GM21360 (cell line): ENCODE data around the gene FAM3D.
A peak's percentile ranks its signal among the peaks of the same experiment; 100 is the strongest.
"Not testable (repeated sequence)": the region's sequence is repeated elsewhere in the genome, so short reads cannot be mapped to it uniquely, and the experiment has no call there.

Experiments used
- ATAC-seq: cut with Tn5 transposase; IDR thresholded peaks from one replicate; pipeline ENCODE4 v1.9.1; 2021; ENCODE audit warnings: mild to moderate bottlenecking, moderate library complexity; ENCODE audit not compliant: unreplicated experiment

FAM3D gene

DNA sequence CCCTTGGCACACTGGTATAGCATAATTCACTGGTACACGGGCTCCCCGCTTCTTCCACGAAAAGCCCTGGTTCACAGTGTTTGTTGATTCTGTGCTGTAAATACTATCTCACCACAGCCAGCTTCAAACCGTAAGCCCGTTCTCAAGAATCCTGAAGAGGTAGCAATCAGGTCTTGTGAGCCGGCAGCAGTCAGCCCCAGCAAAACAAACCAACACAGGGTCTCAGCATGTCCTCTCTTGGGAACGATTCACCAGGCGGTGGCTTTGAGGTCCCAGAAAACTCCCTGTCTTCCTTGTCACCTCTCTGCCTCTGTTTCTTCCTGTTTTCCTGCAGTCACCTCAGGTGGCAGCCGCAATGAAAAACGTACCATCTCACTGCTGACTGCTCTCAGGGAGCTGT lies 19.1 kb upstream of the FAM3D start:
- ATAC-seq: no peak

DNA sequence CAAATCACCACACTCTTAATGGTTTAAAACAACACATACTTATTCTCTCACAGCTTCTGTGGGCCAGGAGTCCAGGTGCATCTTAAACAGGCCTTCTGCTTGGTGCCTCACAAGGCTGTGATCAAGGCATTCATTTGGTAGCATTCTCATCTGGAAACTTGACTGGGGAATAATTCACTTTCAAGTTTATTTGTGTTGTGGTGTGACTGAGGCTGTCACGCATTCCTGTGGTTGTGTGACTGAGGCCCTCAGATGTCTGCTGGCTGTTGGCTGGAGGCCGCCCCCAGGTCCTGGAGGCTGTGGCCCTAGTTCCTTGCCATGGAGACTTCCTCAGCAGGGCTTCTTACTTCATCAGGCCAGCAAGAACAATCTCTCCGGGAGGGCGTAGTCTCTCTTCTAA lies 16.9 kb upstream of the FAM3D start:
- peak; percentile 86 for ATAC-seq

DNA sequence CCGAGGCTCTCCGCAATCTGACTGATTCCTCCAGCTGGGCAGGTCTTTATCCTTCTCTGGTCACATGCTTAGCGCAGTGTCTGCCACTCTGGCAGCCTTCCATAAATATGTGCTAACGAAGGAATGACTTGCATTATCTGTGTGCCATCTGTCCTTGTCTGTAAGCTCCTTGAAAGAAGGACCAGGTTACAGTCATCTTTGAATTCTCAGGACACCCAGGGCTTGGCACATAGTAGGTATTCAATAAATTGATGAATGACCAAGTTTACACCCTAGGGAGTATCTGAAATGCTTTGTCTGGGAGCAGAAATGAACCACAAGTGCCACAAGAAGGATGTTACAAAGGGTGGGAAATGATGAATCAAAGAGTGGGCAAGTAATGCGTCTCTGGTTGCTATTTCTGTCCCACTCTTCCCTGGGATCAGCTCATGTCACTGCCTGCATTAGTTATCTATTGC lies 16.5 kb upstream of the FAM3D start:
- peak; percentile 10 for ATAC-seq

DNA sequence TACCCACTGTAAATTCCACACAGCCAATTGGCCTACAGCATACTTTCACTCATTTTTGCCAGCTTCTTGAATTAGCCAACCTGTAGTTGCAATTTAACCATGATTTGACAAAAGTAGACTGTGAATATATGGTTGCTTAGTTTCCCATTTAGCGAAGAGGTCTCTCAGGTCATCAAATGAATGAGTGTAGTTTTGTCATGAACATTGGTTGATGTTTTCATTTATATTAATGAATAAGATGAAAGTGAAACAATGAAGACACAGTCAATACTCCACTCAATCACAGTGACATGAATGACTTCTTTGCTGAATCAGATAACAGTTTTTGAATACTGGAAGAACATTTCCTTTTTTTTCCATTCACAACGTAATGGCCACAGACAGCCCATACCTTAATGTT lies 15.3 kb upstream of the FAM3D start:
- ATAC-seq: no peak

DNA sequence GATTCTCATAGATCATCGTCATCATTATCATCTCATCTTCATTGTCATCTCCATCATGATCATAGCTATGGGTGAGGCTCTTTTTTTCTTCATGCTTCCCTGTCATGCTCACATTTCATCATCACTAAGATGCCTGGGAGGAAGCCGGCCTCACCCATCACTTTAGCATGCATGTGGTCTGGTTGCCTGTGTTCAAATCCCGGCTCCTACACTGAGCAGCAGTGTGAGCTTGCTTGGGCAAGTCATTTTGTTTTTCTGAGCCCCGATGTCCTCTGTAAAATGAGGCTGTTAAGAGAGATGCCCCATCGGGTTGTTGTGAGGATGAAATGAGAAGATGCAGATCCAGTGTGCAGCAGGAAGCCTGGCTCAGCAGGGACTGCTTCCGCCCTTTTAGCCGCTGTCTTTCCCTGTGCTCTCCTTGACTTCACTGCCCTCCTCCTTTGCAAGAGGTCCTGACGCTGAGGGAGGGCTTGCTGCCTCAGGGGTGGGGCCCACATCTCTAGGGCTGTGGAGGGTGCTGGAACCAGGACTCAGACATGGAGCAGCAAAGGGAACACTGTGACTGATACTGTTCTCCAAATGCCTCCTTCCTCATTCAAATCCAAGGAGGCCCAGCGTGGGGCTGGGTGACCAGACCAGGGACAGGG lies 14.4 kb upstream of the FAM3D start:
- no peak for ATAC-seq

DNA sequence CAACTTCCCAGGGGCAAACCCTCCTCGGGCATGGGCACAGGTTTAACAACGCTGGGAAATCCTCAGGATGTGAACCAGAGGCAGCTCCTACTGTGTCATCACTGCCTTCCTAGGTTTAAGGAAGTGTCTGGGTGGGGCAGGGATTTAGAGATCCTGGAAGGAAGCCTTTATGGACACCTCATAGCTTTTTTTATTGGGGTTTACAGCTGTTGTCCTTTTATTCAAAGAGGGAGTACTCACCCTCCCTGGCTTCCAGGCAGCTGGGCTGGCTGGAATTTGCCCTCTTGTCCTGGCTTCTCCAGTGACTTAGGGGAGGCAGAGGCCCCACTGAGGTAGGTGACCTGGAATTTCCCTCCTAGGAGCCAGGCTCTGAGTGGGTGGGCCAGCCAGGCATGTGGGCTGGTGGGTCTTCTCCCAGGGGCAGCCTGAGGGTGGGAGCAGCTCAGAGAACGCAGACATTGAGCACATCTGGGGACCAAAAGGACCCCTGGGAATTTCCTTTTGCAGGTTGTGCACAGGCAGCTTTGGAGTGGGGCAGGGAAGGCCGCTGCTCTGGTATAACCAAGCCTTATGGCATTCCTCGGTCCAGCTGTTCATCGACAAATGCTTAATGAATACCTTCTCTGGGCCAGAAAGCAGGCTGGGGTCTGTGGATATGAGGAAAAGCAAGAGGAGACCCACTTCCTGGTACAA lies 13.5 kb upstream of the FAM3D start:
- no peak for ATAC-seq

DNA sequence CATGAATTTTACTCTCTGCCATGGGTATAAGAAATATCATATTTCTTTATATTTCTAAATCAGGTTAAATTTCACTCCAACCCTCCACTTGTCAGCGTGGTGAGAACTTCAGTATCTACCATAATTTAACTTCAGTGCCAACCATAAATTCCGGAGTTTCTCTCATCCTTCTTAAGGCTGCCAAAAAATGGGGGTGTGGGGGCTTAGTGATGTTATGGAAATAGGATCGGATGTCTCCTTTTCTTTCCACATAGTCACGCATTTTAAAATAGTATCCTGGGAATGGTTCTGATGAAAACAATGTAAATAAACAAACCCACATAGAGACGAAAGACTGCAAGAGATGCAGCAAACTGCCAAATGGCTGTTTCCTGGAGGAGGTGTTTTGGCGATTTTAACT lies 12.9 kb upstream of the FAM3D start:
- no peak for ATAC-seq

DNA sequence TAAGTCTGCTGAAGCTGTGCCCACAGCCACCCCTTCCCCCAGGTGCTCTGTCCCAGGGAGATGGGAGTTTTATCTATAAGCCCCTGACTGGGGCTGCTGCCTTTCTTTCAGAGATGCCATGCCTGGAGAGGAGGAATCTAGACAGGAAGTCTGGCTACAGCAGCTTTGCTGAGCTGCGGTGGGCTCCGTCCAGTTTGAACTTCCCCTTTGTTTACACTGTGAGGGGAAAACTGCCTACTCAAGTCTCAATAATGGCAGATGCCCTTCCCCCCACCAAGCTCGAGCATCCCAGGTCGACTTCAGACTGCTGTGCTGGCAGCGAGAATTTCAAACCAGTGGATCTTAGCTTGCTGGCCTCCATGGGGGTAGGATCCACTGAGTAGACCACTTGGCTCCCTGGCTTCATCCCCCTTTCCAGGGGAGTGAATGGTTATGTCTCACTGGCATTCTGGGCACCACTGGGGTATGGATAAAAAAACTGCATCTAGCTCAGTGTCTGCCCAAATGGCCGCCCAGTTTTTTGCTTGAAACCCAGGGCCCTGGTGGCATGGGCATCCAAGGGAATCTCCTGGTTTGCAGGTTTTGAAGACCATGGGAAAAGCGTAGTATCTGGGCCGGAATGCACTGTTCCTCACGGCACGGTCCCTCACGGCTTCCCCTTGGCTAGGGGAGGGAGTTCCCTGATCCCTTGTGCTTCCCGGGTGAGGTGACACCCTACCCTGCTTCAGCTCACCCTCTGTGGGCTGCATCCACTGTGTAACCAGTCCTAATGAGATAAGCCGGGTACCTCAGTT lies 11.8 kb upstream of the FAM3D start:
- ATAC-seq: not testable (repeated sequence)

DNA sequence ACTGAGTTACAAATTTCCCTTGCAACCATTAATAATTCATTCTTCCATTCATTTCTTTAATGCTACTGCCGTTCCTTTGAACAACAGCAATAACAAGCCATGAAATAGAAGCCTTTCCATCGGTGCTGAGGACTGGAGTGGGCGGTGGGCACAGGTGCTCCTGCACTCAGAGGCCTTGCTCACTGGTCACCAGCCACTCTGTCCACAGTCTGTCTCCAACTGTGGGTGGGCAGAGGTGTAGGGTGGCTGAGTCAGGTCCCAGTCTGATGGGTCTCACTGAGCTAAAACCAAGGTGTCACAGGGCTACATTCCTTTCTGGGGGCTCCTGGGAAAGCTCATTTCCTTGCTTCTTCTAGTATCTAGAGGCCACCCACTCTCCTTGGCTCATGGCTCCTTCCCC lies 6.3 kb upstream of the FAM3D start:
- ATAC-seq: no peak

DNA sequence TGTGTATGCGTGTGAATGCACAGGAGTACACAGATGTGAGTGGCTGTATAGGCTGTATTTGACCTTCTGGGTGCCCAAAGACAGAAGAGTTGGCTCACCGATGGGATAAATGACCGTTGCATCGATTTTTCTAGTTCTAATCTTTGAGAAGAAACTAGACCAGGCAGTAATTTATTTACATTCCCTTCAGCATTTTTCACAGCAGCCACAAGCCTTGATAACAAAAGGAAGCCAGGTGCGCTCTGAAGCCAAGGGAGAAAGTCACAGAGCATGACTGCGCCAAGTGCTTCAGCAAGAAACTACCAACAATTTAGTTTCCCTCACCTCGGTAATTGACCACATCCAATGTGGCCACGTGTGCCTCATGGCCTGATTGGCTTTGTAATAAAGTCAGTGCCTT lies 5.9 kb upstream of the FAM3D start:
- no peak for ATAC-seq

DNA sequence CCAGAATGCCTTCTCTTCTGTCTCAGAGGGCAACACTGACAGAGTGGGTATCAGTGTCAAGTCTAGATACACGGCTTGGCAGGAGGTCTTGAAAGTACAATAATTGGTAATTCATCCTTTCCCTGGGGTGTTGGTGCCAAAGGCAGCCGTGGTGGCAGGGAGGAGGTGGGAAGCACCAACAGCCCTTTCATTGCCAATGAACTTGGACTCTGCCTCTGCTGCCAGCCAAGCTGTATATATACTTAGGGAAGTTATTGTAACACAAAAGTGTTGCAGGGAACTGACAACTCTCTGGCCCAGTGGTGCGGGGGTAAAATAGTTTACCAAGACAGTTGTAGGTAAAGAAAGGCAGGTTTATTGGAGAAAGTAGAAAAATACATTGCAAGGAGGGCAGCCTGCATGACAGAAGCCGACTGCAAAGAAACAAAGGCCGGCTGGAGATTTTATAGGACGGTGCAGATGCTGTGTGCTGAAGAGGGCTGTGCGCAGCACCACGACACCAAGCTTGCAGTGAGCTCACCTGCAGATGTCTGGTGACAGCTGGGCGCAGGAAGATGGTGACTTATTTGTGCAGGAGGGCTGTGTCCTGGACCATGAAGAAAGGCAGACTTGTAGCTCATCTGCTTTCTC lies 4.0 kb upstream of the FAM3D start:
- ATAC-seq: no peak

DNA sequence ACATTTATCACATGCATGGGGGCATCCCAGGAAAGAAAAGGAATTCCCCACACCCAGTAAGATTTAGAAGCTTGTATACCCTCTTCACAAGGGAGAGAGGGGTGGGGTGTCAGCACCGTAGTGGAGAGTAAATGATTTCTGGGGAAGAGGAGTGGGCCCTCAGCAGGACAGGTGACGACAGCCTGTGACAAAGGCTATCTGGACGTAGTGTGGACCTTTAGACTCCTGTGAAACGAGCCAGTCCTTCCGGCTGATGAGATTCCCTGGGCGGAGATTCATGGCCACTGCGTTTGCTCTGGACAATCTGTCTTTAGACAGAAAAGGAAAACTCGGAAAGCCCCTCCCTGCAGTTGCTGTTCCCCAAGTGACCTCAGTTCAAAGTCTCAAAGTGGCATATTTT lies 1.7 kb upstream of the FAM3D start:
- ATAC-seq: no peak

DNA sequence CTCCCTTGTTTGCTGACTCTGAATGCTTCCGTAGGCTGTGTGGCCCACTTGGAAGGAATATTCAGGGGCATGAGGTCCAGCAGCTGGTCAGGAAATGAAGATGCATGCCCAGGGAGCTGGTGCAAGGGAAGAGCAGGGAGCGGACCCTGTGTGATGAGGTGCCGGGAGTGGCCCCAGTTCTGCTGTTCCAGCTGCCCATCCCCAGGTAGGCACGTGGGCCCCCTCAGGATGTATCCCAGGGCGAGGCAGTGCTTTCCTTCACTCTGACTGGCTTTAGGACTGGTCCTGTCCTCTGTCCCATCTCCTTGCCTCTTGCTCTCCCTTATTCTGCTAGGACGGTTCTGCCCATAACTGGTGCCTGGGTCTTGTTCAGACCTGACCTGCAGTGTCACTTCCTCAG lies 1.1 kb upstream of the FAM3D start:
- no peak for ATAC-seq

DNA sequence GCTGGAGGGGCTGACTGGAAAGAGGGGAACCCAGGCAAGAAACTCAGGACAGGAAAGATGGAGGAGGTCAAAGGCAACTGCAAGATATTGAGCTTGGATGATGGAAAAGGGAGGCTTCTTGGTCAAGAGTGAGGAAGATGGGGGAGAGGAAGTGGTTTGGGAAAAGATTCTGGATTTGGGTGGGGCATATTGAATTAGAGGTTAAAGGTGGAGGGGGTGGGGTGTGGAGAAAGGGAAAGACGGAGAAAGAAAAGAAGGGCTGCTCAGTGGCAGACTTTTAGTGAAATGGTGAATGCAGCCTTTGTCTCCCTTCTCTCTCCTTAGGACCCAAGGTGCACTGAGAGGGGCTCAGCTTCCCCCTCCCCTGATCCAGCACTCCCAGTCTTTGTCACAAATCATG lies 655 bp upstream of the FAM3D start:
- ATAC-seq: no peak

DNA sequence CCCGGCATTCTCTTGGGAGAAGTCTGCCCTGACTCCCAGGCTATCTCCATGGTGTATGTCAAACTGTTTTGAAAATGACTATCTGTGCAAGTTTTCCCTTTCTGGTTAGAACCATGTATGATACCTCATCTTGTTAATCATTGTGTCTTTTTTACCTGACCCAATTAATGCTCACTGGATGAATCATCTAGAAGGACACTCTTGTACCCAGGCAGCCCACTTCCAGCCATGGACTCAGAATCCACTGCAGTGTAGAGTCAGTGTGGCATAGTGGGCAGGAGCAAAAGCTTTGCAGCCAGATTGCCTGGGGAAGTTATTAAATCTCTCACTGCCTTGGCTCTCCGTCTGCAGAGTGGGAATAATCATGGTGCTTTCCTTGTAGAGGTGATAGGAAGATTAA lies 1.2 kb downstream of the FAM3D start:
- no peak for ATAC-seq

DNA sequence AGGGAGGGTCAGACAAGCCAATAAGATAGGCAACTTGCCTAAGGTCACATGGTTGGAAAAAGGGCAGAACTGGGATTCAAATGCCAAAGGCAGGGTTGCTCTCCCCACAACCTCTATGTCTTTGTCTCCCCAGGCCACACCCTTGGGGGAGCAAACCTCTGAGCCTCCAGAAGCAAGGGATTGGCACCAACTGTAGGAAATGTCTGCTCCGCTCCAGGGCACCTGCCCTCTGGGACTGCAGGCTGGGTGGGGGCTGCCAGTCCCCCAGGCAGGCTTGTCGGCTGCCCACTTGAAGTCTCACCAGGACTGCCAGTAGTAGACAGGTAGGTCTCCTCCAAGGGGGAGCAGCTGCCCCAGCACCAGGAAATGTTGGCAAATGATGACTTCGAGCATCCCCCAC lies 2.0 kb downstream of the FAM3D start:
- ATAC-seq: no peak

DNA sequence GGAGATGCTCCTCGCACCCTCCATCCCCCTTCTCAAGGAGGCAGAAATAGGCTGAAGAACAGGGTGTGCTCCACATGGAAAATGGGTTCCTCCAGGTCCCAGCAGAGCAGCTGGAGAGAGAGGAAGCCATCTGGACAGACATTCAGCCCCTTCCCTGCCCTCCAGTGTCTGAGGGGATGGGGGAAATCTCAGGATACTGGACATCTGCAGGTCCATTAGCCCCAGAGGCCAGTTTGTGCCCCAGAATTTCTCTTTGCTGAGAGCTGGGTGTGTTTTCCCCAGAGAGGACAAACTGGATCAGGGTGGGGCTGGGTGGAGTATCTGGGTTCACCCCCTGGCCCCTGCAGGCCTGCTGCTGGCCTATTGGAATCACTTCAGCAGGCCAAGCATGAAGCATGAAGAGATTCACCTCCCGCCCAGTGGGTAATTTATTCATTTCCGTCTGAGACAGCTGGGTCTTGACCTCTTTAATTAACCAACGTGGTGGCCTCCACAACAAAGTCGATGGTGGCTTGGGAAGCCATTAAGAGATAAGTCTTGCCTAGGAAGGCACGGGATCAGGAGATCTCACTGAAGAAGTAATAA lies 4.6 kb downstream of the FAM3D start:
- no peak for ATAC-seq

DNA sequence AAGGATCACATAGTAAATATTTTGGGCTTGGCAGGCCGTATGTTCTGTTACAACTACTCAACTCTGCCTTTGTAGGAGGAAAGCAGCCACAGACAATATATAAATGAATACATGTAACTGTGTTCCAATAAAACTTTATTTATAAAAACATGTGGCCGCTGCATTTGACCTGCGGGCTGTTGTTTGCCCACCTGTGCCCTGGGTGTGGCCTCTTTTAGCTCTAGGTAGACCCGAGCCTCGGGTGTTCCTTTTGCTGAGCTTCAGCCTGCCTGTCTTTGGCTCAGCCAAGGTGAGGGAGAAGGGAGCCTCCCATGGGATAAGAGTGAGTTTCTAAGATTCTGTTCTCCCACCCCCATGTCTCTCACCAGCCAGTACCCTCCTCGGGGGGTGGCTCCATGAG lies 5.6 kb downstream of the FAM3D start:
- ATAC-seq: no peak

DNA sequence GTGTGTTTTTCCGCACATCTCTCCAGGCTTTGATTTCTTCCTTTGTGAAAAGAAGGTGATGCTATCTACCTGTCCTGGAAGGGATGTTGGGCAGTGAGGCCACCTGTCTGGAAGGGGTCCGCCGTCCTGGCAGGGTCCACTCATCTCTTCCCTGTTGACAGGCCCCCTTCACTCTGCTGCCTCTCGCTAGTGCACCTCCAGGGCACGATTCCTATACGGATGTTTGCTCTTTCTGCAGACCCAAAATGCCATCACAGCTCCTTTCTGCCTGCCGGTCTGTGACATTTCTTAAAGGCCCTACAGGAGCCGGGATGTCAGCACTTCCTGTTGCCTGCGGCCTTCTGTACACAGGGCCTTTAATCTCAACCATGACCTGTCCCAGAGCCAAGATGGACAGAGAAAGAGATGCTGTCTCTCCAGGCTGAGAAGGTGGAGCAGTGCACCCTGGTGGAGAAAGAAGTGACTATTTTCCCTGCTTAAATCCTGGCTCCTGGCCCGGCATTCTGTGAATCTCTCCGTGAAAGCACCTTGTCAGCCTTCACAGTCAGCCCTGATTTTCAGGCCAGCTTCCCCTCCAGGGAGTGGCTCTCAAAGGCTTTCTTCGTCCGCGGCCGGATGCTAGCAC lies 7.4 kb downstream of the FAM3D start:
- no peak for ATAC-seq

DNA sequence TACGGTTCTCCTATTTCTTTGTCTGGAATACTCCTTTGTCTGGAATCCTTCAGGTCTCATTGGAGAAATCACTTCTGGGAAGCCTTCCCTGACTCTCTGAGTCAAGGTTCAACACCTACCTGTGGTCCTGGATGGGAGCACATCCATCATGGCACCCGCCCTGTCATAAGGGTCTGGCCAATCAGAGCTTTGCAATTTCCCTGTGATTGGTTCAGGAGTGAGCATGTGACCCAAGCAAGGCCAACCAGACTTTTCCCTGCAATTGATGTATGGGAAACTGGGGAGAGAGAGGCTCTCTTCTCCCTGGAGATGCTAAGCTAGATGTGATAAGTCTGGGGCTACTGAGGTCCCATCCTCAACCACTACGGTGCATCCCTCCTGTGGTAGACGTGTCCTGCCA lies 8.1 kb downstream of the FAM3D start:
- ATAC-seq: no peak
